Measurements from ENCODE around the gene NDFIP2.

The NDFIP2 gene

DNA sequence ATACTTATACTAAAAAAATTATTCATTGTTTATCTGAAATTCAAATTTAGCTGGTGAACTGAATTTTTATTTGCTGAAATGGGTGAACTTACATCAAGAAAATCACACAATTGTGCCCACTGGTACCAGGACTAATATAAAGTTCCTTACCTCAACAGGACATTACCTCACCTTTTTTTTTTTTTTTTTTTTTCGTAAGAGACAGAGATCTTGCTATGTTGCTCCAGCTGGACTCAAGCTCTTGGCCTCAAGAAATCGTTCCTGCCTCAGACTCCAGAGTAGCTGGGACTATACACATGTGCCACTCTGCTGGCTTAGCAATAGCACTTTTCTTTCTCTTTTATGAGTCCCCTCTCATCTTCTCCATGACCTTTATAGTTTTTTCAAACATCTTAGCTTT, 22.5 kb upstream of the NDFIP2 start:
- DNase-seq (ENCODE audit: low spot score), result no peak

DNA sequence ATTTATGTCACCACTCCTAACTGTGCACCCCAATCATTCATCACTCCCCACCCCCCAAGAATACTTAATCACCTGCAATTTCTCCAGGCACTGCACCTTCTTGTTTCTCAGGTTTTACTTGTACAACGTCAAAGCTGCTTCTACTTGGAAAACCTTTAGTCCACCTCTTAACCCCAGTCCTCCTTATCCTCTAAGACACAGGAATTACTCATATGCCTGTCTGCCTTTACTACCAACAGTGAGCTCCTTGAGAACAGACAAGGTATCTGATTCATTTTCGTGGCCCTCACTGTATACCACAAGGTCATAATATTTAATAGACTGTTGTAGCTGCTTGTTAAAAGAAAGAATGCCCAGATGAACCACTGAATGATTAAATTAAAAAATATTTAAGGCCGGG, 21.0 kb upstream of the NDFIP2 start:
- no peak for DNase-seq (ENCODE audit: low spot score)

- DNase-seq (ENCODE audit: low spot score), result no peak
These were observed 18.1 kb upstream of the NDFIP2 start for GRCh38 chr13:79462895-79463294.

DNA sequence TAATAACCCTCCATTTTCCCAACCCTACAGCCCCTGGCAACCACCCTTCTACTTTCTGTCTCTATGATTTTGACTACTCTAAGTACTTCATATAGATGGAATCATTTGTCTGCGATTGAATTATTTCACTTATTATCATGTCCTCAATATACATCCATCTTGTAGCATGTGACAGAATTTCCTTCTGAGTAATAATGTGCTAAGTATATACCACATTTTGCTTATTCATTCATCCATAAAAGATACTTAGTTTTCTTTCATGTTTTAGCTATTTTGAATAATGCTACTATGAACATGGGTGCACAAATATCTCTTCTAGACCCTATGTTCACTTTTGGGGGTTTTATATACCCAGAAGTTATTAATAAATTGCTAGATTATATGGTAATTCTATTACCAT, 17.4 kb upstream of the NDFIP2 start:
- no peak for DNase-seq (ENCODE audit: low spot score)

- DNase-seq (ENCODE audit: low spot score), result no peak
These were observed 14.1 kb upstream of the NDFIP2 start for GRCh38 chr13:79466872-79467271.

- DNase-seq (ENCODE audit: low spot score), result no peak
These were observed 12.6 kb upstream of the NDFIP2 start for GRCh38 chr13:79468402-79468801.

DNA sequence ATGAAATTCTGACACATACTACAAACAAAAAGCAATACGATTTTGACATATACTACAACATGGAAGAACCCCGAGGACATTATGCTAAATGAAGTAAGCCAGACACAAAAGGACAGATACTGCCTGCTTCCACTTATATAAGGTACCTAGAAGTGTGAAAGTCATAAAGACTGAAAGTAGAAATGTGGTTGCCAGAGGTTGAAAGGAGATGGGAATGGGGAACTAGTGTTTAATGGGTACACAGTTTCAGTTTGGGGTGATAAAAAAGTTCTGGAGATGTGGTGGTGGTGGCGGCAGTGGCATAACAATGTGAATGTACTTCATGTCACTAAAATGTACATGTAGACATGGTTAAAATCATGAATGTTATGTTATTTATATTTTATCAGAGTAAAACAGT, 12.1 kb upstream of the NDFIP2 start:
- no peak for DNase-seq (ENCODE audit: low spot score)

DNA sequence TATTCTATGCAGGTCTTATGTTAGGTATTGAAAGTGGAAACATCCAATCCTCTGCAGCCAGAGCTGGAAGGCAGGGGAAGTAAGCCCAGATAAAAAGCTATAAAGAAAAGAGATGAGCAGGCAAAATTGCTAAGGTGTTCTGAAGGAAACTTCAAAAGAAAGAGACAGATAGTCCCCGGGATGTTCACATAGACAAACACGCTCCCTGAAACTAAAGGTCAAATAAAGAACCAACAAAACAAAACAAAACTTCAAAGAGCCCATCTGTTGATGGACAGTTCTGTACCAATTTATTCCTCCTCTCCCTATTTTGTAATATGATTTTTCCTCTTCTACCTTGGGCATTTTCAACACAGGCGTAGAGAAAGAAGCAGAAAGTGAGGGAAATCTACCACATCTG, 11.3 kb upstream of the NDFIP2 start:
- no peak for DNase-seq (ENCODE audit: low spot score)

- DNase-seq (ENCODE audit: low spot score), result no peak
These were observed 10.3 kb upstream of the NDFIP2 start for GRCh38 chr13:79470666-79471065.

DNA sequence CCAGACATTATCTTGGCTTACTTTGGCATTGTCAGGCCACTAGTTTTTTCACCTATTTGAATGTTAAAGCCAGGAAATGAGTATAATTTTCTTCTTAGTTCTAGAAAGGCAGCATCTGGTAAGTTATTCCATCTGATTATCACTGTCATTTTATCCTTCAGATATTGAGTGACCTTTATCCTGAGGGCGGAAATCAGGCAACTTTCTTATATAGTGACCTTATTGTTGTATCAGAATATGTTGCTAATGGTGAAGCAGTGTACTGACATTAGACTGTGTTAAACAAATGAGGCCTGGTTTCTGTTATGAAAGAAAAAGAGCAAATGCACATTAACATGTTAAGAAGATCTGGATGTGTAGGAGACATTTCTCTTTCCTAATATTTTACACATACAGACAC, 5.4 kb upstream of the NDFIP2 start:
- no peak for DNase-seq (ENCODE audit: low spot score)

DNA sequence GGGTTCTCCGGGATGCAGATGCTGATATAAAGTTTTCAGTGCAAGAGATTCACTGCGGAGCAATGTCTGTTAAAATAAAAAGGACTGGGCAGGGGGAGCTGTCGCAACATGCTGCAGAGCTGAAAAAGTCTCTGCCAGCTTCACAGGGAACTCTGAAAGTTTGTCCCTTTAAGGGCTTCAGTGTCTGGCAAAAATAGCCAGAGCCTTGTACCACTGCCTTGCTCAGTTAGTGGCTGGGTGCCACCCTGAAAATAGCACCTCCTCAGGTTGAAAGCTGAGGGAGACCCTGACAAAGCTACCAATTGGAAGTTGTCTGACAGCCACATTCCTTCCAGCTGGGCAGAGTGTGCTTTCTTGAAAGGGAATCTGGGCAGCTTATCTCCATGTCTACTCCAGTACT, 3.0 kb upstream of the NDFIP2 start:
- DNase-seq (ENCODE audit: low spot score), result no peak

GRCh38 chr13:79479882-79480281, 1.1 kb upstream of the NDFIP2 start:
- DNase-seq (ENCODE audit: low spot score), result no peak

- no peak for DNase-seq (ENCODE audit: low spot score)
These were observed 714 bp downstream of the NDFIP2 start for GRCh38 chr13:79481685-79482052.

GRCh38 chr13:79482281-79482970, 1.5 kb downstream of the NDFIP2 start:
- no peak for DNase-seq (ENCODE audit: low spot score)

- no peak for DNase-seq (ENCODE audit: low spot score)
These were observed 2.2 kb downstream of the NDFIP2 start for GRCh38 chr13:79483086-79483706.

GRCh38 chr13:79485014-79485811, 4.3 kb downstream of the NDFIP2 start:
- DNase-seq (ENCODE audit: low spot score), result no peak

GRCh38 chr13:79486433-79487188, 5.7 kb downstream of the NDFIP2 start:
- DNase-seq (ENCODE audit: low spot score), result no peak

GRCh38 chr13:79490326-79490725, 9.4 kb downstream of the NDFIP2 start:
- no peak for DNase-seq (ENCODE audit: low spot score)

GRCh38 chr13:79490824-79491223, 9.9 kb downstream of the NDFIP2 start:
- DNase-seq (ENCODE audit: low spot score), result no peak

DNA sequence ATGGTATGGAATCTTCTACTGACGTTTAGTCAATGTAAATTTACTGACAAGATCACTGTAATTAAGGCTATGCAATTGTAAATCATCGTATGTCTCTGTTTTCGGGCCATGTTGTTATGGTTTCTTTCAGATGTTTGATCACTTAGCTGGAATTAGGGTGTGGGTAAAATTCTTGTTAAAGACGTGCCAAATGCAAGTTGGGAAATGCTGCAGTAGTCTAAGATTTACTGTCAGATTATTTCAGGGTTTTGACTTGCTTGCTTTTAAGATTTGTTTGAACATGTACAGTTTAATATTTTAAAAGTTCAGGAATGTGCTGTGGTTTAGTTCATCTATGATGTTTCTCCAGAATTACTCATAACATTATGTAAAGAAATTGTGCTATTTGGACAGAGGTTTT, 10.8 kb downstream of the NDFIP2 start:
- DNase-seq (ENCODE audit: low spot score), result no peak

GRCh38 chr13:79492313-79492798, 11.4 kb downstream of the NDFIP2 start:
- DNase-seq (ENCODE audit: low spot score), result no peak

- DNase-seq (ENCODE audit: low spot score), result no peak
These were observed 12.1 kb downstream of the NDFIP2 start for GRCh38 chr13:79492918-79493594.
